HepG2 (cell line): ENCODE results near the gene DIS3L2. TPM values are rescaled to one million over a fixed set of nuclear protein-coding genes. Genes with fewer than 3 reads are reported as not detected.

Experiments
- FOSL2 ChIP-seq: sonication (generic); formaldehyde crosslinking; IDR thresholded peaks from 2 replicates; pipeline ENCODE4 v1.4.0; 2020; ENCODE audit warnings: missing genetic modification reagents
- HMGXB3 ChIP-seq: sonication (generic); formaldehyde crosslinking; IDR thresholded peaks from 2 replicates; pipeline ENCODE4 v1.4.0; 2020; ENCODE audit warnings: missing genetic modification reagents, borderline replicate concordance
- ISL2 ChIP-seq: sonication (generic); formaldehyde crosslinking; IDR thresholded peaks from 2 replicates; pipeline ENCODE4 v1.5.0; 2020; ENCODE audit warnings: missing genetic modification reagents
- NFE2L1 ChIP-seq: sonication (generic); formaldehyde crosslinking; IDR thresholded peaks from 2 replicates; pipeline ENCODE4 v1.4.0; 2020; ENCODE audit warnings: missing genetic modification reagents, mild to moderate bottlenecking, borderline replicate concordance
- RARG ChIP-seq: sonication (generic); formaldehyde crosslinking; IDR thresholded peaks from 2 replicates; pipeline ENCODE4 v1.4.0; 2020; ENCODE audit warnings: low read depth, mild to moderate bottlenecking, missing genetic modification reagents
- SPEN ChIP-seq: sonication (generic); formaldehyde crosslinking; IDR thresholded peaks from 2 replicates; pipeline ENCODE4 v1.5.1; 2020; ENCODE audit warnings: low read depth, mild to moderate bottlenecking, missing genetic modification reagents
- TFAP4 ChIP-seq: sonication (generic); IDR thresholded peaks from 2 replicates; pipeline ENCODE4 v1.6.1; 2016; ENCODE audit warnings: low read depth, borderline replicate concordance
- TFDP1 ChIP-seq: IDR thresholded peaks from 2 replicates; pipeline ENCODE4 v1.6.1; 2016; ENCODE audit warnings: missing compliant biosample characterization, missing genetic modification reagents, borderline replicate concordance
- U2AF1 ChIP-seq: fragments of 200-400 bp; formaldehyde crosslinking; optimal IDR thresholded peaks from 2 replicates; pipeline ENCODE3; 2017; ENCODE audit warnings: mild to moderate bottlenecking, low read depth, low read length
- ZBTB10 ChIP-seq: sonication (generic); formaldehyde crosslinking; IDR thresholded peaks from 2 replicates; pipeline ENCODE4 v1.4.0; 2020; ENCODE audit warnings: missing genetic modification reagents, borderline replicate concordance
- ZFP90 ChIP-seq: sonication (generic); formaldehyde crosslinking; IDR thresholded peaks from 2 replicates; pipeline ENCODE4 v1.8.0; 2022; ENCODE audit warnings: missing genetic modification reagents, mild to moderate bottlenecking, inconsistent platforms, borderline replicate concordance
- ZMAT5 ChIP-seq: sonication (generic); formaldehyde crosslinking; IDR thresholded peaks from 2 replicates; pipeline ENCODE4 v1.5.0; 2020; ENCODE audit warnings: mild to moderate bottlenecking, low read depth, missing genetic modification reagents, borderline replicate concordance
- ZNF543 ChIP-seq: sonication (generic); formaldehyde crosslinking; IDR thresholded peaks from 2 replicates; pipeline ENCODE4 v1.4.0; 2020; ENCODE audit warnings: mild to moderate bottlenecking, missing genetic modification reagents
- ZNF574 ChIP-seq: sonication (generic); formaldehyde crosslinking; IDR thresholded peaks from 2 replicates; pipeline ENCODE4 v1.4.0; 2020; ENCODE audit warnings: missing genetic modification reagents
- ZNF879 ChIP-seq: sonication (generic); formaldehyde crosslinking; IDR thresholded peaks from 2 replicates; pipeline ENCODE4 v1.8.1; 2023; ENCODE audit warnings: missing genetic modification reagents
- polyA plus RNA-seq, 8 experiments: library from polyadenylated mRNA; depleted of rRNA in 3 of 8; stranded (reverse) in 7 of 8; unstranded in 1 of 8; fragments of >200 nt; fragmentation: Illumina TruSeq in 4 of 8; extraction: Trizol in 4 of 8; gene quantifications; 2 replicates each; pipeline versions ENCODE4 v1.2.1 to v1.2.3, GENCODE V29; 2011 to 2016; ENCODE audit warnings: low read depth in 4 of 8, missing spikeins in 1 of 8, mixed read lengths in 1 of 8; ENCODE audit not compliant: insufficient read depth in 1 of 8
- total RNA-seq, 5 experiments: library from RNA; depleted of rRNA; stranded (reverse); fragments of >200 nt; fragmentation: Illumina TruSeq; extraction: Trizol; gene quantifications; 2 replicates each; pipeline ENCODE4 v1.2.3, GENCODE V29; 2016; ENCODE audit warnings: low read depth in 1 of 5

DIS3L2 gene
- total and polyA plus RNA-seq, 2 of the 13 experiments (the other 11 are each of a cell fraction or from before 2014, with no cell fraction given): 7.0 to 23.9 TPM

- TF ChIP-seq HMGXB3 (CRISPR knock-in tag) (no peak; the same call in 1 of the 2 replicates), SPEN (CRISPR knock-in tag) (peak; percentile 96), ZBTB10 (CRISPR knock-in tag) (peak; percentile 77), ZNF543 (CRISPR knock-in tag) (peak; percentile 84), ZMAT5 (CRISPR knock-in tag) (no peak), ISL2 (CRISPR knock-in tag) (peak; percentile 83), FOSL2 (CRISPR knock-in tag) (0 out of 2 replicates have a peak, but pooled peaks have one; percentile 16), RARG (CRISPR knock-in tag) (no peak), U2AF1 (no peak), TFDP1 (CRISPR knock-in tag) (peak; percentile 58; the same call in 1 of the 2 replicates), ZFP90 (CRISPR knock-in tag) (peak; percentile 95), ZNF574 (CRISPR knock-in tag) (peak; percentile 96), NFE2L1 (CRISPR knock-in tag) (peak; percentile 36; the same call in 1 of the 2 replicates), ZNF879 (no peak), TFAP4 (peak; percentile 46; the same call in 1 of the 2 replicates)
These were observed at the start of gene DIS3L2 (continued) for GRCh38 chr2:231961349-231962166.
